T47D (cell line): Measurements from ENCODE around the gene RAP1A.

Experiments used
- DNase-seq, 2 experiments: peaks; one replicate each; pipeline versions ENCODE4 v3.0.0 to v3.0.0-alpha.2; 2011 to 2012; ENCODE audit warnings: low read depth in 1 of 2, low spot score in 1 of 2
- JUND ChIP-seq: IDR thresholded peaks from 2 replicates; pipeline ENCODE4 v1.6.1; 2012; ENCODE audit warnings: low read depth
- in situ Hi-C: cut with HindIII; loops from 2 replicates; pipeline ENCODE4 v1.10.0; 2016; ENCODE audit warnings: low sequenced_read_pairs, low pct_unique_long_range_greater_than_20kb

RAP1A gene

DNA sequence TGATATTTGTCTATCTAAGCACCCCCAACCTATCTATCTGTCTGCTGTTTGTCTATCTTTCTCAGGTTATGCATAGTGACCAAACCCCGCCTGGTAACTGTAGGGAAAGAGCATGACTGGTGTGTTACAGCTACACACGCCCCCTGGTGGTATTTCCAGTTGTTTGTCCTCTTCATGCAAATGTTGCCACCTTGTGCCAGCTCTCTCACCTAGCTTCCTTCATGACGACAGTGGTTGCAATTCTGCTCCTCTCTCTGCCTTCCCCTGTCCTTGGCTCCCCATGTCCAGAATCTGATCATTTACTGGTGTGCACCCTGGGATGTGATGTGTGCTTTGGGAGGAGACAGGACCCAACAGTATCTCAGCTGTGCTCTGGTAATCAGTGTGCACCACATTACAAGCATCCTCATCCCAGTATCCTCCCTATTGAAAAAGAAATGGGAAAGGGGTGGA is 127.7 kb downstream of the RAP1A start:
- DNase-seq = peak; percentile 13 to 82
- in situ Hi-C loops = no loop called here
- TF ChIP-seq JUND = no peak

- in situ Hi-C loops = no loop called here
- DNase-seq = no peak
- no peak for TF ChIP-seq JUND
Observed at GRCh38 chr1:111747947-111748346, 128.4 kb downstream of the RAP1A start.

GRCh38 chr1:111749628-111750027 is 130.0 kb downstream of the RAP1A start:
- no peak for DNase-seq
- in situ Hi-C loops = no loop called here
- TF ChIP-seq JUND = no peak

GRCh38 chr1:111750856-111751255 is 131.3 kb downstream of the RAP1A start:
- no peak for TF ChIP-seq JUND
- in situ Hi-C loops = no loop called here
- DNase-seq = no peak

- in situ Hi-C loops = no loop called here
- DNase-seq = no peak
- no peak for TF ChIP-seq JUND
Observed at GRCh38 chr1:111751906-111752575, 132.5 kb downstream of the RAP1A start.

GRCh38 chr1:111754984-111755330 is 135.4 kb downstream of the RAP1A start:
- DNase-seq = peak; percentile 41 to 65
- in situ Hi-C loops = no loop called here

DNA sequence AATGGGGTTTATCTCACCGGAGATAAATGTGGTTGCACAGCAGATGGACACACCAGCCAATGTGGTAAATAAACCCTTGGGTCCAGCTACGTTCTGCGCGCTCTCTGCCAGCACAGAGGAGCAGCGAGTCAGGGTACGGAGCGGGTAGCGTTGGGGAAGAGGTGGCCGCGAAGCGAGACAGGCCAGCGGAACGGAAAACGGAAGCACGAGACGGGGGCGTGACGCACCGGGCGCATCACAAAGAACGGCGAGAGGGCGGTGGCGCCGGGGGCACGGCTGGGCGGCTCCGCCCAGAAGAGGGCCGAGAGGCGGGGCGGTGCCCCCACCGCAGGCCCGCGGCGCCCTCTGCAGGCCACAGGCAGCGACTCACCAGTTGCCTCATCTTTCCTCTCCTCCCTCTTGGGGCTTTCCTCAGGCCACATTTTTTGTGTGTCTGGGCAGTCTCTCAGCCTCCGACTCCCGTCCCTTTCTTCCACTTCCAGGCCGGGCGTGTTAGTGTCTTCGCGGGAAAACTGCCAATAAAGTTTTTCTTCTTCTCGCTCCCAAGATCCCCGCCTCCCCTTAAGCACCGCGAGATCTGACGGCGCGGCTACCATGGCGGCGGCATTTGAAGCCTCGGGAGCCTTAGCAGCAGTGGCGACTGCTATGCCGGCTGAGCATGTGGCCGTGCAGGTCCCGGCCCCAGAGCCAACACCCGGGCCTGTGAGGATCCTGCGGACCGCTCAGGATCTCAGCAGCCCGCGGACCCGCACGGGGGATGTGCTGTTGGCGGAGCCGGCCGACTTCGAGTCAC is 135.9 kb downstream of the RAP1A start, which contains the start of gene DDX20:
Gene DDX20 (plus strand): TSS at position 571 of the 793 bp plus-strand sequence. CDS start 24 bp downstream, at position 595.
- no peak for TF ChIP-seq JUND
- in situ Hi-C loops = no loop called here
- DNase-seq = peak; percentile 79 to 94

More at GRCh38 chr1:111754984-111755330, 135.4 kb downstream of the RAP1A start:
- TF ChIP-seq JUND = no peak

GRCh38 chr1:111756124-111756513 is 136.5 kb downstream of the RAP1A start:
- DNase-seq = no peak
- TF ChIP-seq JUND = no peak

GRCh38 chr1:111758373-111758772 is 138.8 kb downstream of the RAP1A start:
- in situ Hi-C loops = no loop called here
- no peak for DNase-seq
- TF ChIP-seq JUND = no peak

More at GRCh38 chr1:111756124-111756513, 136.5 kb downstream of the RAP1A start:
- in situ Hi-C loops = no loop called here

GRCh38 chr1:111761717-111762116 is 142.1 kb downstream of the RAP1A start:
- no peak for TF ChIP-seq JUND
- in situ Hi-C loops = no loop called here
- no peak for DNase-seq

- DNase-seq = no peak
- in situ Hi-C loops = no loop called here
- TF ChIP-seq JUND = no peak
Observed at GRCh38 chr1:111762332-111762731, 142.7 kb downstream of the RAP1A start.
